GM18526 (cell line): ENCODE measurements around the gene SUSD2.

Source experiments
- POLR2A ChIP-seq: IDR thresholded peaks from 3 replicates; pipeline ENCODE4 v1.6.1; 2011; ENCODE audit not compliant: insufficient read length; ENCODE audit errors: extremely low read depth

The SUSD2 gene

DNA sequence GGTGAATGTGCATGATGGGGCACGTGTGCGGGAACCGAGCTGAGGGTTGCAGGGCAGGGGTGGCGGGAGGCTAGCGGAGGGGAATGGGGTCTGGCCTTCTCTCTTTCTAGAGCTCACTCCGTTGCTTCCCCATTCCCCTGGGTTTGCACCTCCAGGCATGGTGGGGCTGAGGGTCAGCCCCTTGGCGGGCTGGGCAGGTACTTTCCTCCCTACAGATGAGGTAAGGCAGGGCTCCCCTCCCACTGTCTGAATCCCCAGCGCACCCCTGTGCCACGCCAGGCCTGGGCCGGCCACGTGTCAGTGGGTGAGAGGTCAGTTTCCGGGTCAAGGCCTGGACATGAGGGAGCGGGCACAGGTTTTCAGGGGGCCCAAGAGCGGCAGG is 8.9 kb downstream of the SUSD2 start:
- TF ChIP-seq POLR2A, result no peak

DNA sequence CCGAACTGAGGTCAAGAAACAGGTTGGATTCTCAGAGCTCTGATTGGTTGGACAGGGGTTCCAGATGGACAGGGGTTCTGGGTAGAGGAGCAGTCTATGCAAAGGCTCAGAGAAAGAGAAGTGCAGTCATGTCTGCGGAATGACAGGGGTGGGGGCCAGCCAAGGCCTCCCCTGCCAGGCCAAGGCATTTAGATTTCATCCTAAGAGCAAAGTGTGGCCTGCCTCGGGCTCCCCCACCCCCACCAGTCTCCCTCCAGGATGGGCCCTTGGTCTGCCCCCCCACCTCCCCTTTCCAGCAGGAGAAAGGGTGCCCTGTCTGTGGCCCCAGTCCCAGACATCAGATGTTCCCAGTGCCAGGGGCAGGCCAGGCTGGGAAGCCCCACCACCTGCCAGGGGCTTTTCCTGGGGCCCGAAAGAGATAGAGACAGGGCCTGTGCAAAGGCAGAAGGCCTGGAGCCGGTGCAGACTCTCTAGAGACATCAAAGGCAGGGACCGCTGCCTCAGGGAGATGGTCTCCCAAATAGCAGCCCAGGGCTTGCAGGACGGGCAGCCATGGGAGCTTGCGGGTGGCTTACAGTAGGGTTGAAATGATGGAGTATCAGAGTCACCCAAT is 9.4 kb downstream of the SUSD2 start:
- no peak for TF ChIP-seq POLR2A

DNA sequence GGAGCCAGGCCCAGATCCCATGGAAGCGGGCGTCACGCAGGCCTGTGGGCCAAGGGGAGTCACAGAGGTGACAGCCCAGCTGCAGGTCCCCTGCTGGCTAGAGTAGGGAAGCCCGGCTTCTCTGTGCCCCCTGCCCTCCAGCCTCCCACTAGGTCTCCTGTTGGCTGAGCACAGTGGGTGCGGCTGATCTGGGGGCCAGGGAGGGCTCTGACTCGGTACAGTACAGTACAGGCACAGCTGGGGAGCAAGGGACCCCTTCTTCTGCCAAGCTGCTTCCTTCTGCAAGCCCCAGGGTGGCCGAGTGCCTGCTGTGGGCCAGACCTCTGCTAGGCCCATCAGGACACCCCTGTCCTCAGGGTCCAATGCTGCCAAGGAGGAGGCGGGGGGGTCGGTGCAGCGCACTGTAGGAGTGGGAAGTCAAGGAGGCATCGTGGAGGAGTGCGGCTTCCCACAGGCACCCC is 10.1 kb downstream of the SUSD2 start:
- no peak for TF ChIP-seq POLR2A

DNA sequence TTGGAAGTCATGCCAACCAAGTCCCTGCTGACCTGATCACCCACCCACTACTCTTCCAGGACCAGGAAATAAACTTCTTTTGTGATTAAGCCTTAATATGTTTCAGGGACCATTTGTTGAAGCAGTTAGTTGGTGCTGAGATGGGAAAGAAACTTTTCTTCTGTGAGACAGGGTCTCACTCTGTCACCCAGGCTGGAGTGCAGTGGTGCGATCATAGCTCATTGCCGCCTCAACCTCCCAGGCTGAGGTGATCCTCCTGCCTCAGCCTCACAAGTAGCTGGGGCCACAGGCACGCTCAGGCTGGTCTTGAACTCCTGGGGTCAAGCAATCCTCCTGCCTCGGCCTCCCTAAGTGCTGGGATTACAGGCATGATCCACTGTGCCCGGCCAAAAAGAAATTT is 10.6 kb downstream of the SUSD2 start:
- TF ChIP-seq POLR2A, result no peak

DNA sequence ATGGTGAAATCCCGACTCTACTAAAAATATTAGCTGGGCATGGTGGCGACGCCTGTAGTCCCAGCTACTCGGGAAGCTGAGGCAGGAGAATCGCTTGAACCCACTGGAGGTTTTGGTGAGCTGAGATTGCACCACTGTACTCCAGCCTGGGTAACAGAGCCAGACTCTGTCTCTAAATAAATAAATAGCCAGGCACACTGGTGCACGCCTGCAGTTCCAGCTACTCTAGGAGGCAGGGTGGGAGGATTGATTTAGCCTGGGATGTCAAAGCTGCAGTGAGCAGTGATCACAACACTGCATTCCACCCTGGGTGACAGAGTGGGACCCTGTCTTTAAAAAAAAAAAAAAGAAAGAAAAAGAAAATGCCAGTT is 17.4 kb downstream of the SUSD2 start:
- no peak for TF ChIP-seq POLR2A

DNA sequence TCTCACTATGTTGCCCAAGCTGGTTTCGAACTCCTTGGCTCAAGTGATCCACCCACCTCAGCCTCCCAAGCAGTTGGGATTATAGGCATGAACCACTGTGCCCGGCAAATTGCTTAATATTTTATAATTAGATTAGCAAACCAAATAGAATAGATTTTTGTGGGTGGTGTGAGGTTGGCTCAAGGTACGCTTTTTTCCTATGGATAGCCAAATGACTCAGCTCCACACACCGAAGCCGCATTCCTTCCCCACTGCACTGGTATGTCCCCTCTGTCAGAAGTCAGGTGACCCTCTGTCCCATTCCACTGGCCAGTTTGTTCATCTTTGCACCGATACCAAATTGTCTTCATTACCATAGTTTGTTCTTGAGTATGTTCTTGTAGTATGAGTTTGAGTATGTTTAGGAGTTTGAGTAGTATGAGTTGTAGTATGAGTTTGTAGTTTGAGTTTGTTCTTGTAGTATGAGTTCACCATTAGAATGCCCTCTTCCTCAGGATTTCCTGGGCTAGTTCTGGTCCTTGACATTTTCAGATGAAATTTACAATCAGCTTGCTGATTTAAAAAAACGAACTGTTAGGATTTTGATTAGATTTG is 19.4 kb downstream of the SUSD2 start:
- TF ChIP-seq POLR2A, result no peak

DNA sequence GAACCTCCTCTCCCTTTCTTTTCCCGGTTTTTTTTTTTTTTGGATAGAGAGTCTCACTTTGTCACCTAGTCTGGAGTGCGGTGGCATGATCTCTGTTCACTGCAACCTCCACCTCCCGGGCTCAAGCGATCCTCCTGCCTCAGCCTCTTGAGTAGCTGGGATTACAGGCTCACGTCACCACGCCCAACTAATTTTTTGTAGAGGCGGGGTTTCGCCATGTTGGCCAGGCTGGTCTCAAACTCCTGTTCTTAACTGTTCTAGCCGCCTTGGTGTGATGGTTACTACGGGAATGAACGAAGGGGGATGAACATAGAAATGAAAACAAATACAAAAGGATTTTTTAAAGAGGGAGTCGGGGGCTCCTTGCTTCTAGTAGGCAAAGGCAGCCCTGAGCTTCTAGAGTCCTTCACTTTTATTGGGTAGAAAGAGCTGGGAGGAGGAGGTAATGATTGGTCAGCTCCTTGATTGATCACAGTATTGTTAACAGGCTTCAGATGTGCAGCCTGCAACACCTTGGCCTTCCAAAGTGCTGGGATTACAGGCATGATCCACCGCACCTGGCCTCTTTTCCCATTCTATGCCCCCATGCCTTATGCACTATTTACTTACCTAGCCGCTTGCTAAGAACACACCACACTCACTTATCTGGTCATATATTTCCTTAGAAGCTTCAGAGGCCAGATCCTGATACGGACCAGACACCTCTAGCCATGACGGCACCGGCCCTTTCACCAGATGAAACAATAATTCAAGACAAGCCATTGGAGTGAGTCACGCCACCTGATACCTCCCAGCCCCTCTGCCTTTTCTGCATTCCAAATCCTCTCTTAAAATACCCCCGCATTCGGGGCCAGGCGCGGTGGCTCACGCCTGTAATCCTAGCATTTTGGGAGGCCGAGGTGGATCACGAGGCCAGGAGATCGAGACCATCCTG is 20.7 kb downstream of the SUSD2 start:
- no peak for TF ChIP-seq POLR2A

DNA sequence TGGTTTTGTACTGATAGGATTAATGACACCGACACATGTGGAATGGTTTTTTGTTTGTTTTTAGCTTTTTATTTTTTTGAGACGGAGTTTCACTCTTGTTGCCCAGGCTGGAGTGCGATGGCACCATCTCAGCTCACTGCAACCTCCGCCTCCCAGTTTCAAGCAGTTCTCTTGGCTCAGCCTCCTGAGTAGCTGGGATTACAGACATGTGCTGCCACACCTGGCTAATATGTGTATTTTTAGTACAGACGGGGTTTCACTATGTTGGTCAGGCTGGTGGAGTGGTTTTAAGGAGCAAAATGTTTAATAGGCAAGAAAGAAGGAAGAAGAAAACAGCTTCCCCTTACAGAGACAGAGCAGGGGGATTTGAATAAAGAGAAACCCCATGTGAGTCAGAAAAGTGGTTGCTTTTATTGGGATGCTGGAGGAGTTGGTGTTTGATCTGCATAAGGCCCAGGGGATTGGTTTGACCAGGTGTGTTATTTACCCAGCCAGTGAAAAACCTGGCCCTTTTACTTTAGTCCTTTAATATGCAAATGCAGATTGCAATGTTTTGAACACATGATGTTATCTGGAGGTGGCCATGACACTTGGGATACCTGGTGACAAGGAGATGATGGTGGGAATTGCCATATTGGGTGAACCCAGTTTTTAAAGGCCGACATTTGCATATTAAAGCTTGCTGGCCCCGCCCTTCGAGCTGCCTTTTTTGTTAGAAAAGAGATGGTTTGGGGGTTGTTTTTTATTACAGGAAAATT is 24.3 kb downstream of the SUSD2 start:
- TF ChIP-seq POLR2A, result no peak

DNA sequence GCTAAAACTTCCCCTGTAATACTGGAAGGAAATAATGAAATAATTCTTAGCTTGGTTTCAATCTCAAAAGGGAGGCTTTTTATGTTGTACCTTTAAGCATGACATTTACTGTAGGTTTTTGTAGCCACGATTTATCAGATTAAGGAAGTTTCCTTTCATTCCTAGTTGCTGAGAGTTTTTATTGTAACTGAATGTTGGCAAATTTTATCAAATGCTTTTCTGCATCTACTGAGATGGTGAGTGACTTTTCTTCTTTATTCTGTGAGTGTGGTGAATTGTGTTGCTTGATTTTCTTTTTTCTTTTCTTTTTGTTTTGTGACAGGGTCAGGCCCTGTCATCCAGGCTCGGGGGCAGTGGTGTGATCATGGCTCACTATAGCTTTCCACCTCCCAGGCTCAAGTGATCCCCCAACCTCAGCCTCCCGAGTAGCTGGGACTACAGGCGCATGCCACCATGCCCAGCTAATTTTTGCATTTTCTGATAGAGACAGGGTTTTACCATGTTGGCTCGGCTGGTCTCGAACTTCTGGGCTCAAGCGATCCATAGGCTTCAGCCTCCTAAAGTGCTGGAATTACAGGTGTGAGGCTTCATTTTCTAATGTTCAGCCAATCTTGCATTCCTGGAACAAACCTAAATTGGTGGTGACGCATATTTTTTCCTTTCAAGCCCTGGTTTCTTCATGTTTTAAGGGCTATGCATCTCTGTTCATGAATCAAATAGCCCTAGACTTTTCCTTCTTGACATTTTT is 26.2 kb downstream of the SUSD2 start:
- no peak for TF ChIP-seq POLR2A

DNA sequence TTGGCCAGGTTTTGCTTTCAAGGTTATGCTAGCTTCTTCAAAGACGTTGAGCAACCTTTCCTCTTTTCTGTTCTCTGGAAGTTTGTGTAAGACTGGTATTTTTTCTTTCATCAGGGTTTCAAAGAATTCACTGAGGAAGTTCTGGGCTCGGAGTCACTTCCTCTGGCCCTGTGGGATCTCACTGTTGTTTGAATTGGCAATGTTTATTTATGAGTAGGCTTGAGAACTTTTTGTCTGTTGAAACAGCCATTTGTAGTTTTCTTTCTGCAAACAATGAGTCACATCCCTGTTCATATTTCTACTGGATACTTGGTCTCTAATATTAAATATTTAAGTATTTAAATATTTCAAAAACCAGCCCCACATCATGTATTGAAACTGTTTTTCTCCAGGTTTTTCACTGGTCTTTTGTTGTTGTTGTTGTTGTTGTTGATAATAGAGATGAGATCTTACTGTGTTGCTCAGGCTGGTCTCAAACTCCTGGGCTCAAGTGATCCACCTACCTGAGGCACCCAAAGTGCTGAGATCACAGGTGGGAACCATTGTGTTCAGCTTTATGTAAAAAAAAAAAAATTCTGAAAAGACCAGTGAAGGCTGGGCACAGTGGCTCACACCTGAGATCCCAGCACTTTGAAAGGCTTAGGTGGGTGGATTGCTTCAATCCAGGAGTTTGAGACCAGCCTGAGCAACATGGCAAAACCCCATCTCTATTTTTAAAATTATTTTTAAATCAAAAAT is 26.9 kb downstream of the SUSD2 start:
- no peak for TF ChIP-seq POLR2A

DNA sequence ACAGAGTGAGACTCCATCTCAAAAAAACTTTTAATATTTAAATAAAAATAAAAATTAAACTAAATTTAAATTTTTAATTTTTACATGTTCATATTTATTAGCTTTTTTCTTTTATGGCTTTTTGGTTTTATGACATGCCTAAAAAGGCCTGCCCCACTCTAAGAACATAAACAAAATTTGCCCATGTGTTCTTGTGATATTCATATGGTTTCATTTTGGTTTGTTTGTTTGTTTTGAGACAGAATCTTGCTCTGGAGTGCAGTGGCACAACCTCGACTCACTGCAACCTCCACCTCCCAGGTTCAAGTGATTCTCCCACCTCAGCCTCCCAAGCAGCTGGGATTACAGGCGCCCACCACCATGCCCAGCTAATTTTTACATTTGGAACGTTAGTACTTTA is 27.7 kb downstream of the SUSD2 start:
- no peak for TF ChIP-seq POLR2A

DNA sequence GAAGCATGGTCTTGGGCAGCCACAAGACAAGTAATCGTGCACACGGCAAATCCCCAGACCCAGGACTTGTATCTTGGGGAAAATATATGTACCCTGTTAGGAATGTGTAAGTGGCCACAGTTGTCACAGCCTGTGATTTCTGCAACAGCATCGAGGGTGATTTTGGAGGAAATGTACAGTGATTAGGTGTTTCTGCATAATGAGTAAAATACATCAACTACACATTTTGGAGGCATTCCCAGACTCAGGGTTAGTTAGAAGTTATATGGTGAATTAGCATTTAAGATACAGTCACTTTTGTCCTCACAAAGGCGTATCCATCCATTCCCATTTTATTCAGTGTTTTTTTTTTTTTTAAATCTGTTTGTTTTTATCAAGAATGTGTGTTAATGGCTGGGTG is 28.4 kb downstream of the SUSD2 start:
- no peak for TF ChIP-seq POLR2A

DNA sequence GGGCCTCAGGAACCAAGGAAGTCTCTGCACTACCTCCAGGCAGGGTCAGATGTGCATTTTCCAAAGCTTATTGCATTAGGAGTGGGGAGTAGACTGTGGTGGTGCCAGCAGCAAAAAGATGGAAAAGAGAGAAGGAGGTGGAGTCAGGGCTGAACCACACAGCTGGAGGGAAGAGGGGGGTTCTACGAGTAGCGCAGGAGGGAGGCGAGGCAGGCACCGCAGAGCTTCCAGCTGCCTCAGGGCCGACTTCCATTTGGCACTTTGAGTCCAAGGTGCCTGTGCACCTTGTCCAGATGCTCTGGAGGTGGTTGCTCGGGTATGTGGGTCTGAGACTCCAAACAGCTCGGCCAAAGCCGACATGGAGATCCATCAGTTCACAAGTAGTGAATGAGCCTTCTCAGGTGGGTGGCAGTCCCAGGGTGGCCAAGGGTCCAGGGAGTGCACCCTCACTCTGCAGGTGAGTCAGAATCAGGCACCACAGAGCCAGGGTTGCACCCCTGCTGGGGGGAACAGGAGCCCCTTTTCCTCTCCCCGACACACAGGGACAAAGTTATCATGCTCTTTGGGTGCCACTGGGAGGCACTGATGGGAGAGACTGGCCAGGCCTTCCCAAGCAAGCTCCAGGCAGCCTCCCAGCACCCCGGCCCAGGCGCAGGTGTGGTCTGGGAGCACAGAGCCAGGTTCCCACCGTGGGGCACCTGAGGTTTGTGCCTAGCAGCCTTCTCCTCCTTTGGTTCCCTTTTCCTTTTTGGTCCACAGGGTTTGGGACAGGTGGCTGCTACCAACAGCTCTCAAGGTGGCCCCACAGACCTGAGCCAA is 33.4 kb downstream of the SUSD2 start:
- no peak for TF ChIP-seq POLR2A

DNA sequence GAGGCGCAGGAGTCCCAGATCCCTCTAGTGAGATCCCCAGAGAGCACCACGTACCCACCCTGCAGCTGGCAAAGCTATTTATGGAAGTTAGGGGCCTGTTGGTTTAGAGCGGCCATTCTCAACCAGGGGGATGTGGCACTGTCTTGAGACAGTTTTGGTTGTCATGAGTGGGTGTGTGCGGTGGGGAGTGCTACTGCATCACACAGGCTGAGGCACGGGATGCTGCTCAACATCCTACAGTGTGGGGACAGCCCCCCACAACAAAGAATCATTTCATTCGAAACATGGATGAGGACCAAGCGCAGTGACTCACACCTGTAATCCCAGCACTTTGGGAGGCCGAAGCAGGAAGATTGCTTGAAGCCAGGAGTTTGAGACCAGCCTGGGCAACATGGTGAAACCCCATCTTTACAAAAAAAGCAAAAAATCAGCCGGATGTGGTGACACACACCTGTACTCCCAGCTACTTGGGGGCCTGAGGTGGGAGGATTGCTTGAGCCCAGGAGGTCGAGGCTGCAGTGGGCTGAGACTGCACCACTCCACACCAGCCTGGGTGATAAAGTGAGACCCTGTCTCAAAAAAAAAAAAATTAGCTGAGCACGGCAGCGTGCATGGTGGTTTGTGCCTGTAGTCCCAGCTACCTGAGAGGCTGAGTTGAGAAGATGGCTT is 35.4 kb downstream of the SUSD2 start:
- no peak for TF ChIP-seq POLR2A
